Endodermal cell (in vitro differentiated cells): ENCODE measurements around the gene IGSF21. TPM values are rescaled to one million over a fixed set of nuclear protein-coding genes. Genes with fewer than 3 reads are reported as not detected.

Experiments
- DNase-seq: peaks from one replicate; pipeline ENCODE4 v3.0.0-alpha.2; 2017
- H3K27ac ChIP-seq: 2 replicates; pipeline ENCODE4 v1.5.1; 2013; ENCODE audit warnings: mild to moderate bottlenecking, low read depth, low read length, moderate library complexity
- H3K27me3 ChIP-seq: 2 replicates; pipeline ENCODE4 v1.6.1; 2013; ENCODE audit warnings: mild to moderate bottlenecking, low read length, moderate library complexity; ENCODE audit not compliant: insufficient read depth, control insufficient read depth, poor library complexity, severe bottlenecking
- H3K36me3 ChIP-seq: 2 replicates; pipeline ENCODE4 v1.7.0; 2013; ENCODE audit warnings: mild to moderate bottlenecking, low read length, moderate library complexity; ENCODE audit not compliant: control insufficient read depth, insufficient read depth
- H3K4me1 ChIP-seq: one replicate; pipeline ENCODE4 v1.7.0; 2013; ENCODE audit warnings: low read length; ENCODE audit not compliant: control insufficient read depth, insufficient read depth
- H3K4me3 ChIP-seq: 2 replicates; pipeline ENCODE4 v1.5.1; 2013; ENCODE audit warnings: mild to moderate bottlenecking, low read length, moderate library complexity
- H3K9ac ChIP-seq: 2 replicates; pipeline ENCODE4 v1.6.1; 2013; ENCODE audit warnings: mild to moderate bottlenecking, low read length, moderate library complexity; ENCODE audit not compliant: poor library complexity, severe bottlenecking; ENCODE audit errors: extremely low read depth
- H3K9me3 ChIP-seq: 2 replicates; pipeline ENCODE4 v1.6.1; 2013; ENCODE audit warnings: mild to moderate bottlenecking, low read length, moderate library complexity; ENCODE audit not compliant: control insufficient read depth
- H3K27ac Mint-ChIP-seq: 2 replicates; pipeline ENCODE4 v1.8.0; 2020; ENCODE audit warnings: mixed read lengths
- H3K27me3 Mint-ChIP-seq: 2 replicates; pipeline ENCODE4 v1.8.0; 2021; ENCODE audit warnings: mild to moderate bottlenecking, mixed read lengths; ENCODE audit not compliant: insufficient read depth
- H3K36me3 Mint-ChIP-seq: 2 replicates; pipeline ENCODE4 v1.8.0; 2020; ENCODE audit warnings: low read depth, mixed read lengths
- H3K4me1 Mint-ChIP-seq: 2 replicates; pipeline ENCODE4 v1.8.0; 2020; ENCODE audit warnings: mixed read lengths
- H3K4me3 Mint-ChIP-seq: 2 replicates; pipeline ENCODE4 v1.8.0; 2020; ENCODE audit warnings: mild to moderate bottlenecking, moderate library complexity, mixed read lengths
- H3K9me3 Mint-ChIP-seq: 2 replicates; pipeline ENCODE4 v1.8.0; 2020; ENCODE audit warnings: mild to moderate bottlenecking, mixed read lengths
- WGBS, 2 experiments: methylation state at CpG; one replicate each; pipeline versions ENCODE4 v1.1.5 to v1.1.7; 2013; ENCODE audit warnings: missing lambda C conversion rate in 2 of 2, mixed read lengths in 1 of 2; ENCODE audit not compliant: insufficient coverage in 1 of 2, insufficient read length in 1 of 2; 5-methylcytosine and 5-hydroxymethylcytosine counted together
- total RNA-seq, 2 donors: library from RNA; stranded (reverse); fragmentation: NEBNext Ultra II Directional in 1 of 2; extraction: Animal tissue kit (Norgen Biotek cat#: 25700) in 1 of 2; gene quantifications; 2 replicates in 1 of 2; 3 replicates in 1 of 2; pipeline ENCODE4 v1.2.1, GENCODE V29; 2021
- TF ChIP-seq, protein P1 (sequence below): fragments of 200-600 bp; sonication (generic); conservative IDR thresholded peaks from 2 replicates; pipeline ENCODE4 v1.5.0; 2021; ENCODE audit warnings: antibody characterized with exemption, mild to moderate bottlenecking

The IGSF21 gene
- total RNA-seq, 2 donors from 2014 or later: 1.3 to 1.7 TPM

DNA sequence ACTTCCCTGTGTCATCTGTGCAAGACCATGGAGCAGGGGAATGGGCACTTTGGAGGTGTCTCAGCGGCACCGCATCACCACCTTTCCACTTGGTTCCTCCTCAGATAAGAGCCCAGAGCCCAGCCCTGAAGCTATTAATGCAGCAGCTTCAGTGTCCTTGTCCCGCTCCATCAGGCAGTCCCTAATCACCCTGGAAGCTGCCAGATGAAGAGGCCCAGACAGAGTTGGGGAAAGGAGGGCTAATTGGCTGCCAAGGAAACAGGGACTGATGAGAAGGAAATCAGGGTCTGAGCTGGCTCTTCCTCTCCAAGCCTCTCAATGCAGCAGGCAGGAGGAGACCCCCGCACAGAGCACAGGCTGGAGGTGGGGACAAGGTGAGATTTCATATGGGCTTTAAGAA, 290.0 kb downstream of the IGSF21 start:
- H3K36me3 Mint-ChIP-seq: peaks cover 3% of the 10 kb centered on the region
- no peak overlapping the region for H3K4me3 ChIP-seq
- no peak overlapping the region for H3K27ac ChIP-seq
- no peaks in the 10 kb centered on the region for H3K9me3 ChIP-seq
- no peak for DNase-seq
- peaks cover 3% of the 10 kb centered on the region for H3K9me3 Mint-ChIP-seq
- H3K9ac ChIP-seq: no peak overlapping the region
- peaks cover 12% of the 10 kb centered on the region for H3K4me1 ChIP-seq
- peaks cover 29% of the 10 kb centered on the region for H3K27me3 Mint-ChIP-seq
- 93 to 100% methylated on average over 2 to 4 of the region's 4 CpGs for whole genome bisulfite sequencing, 2 experiments
- H3K27ac Mint-ChIP-seq: no peak overlapping the region
- H3K4me1 Mint-ChIP-seq: peaks cover 36% of the 10 kb centered on the region
- no peaks in the 10 kb centered on the region for H3K27me3 ChIP-seq
- no peak overlapping the region for H3K4me3 Mint-ChIP-seq
- TF ChIP-seq, protein P1, sequence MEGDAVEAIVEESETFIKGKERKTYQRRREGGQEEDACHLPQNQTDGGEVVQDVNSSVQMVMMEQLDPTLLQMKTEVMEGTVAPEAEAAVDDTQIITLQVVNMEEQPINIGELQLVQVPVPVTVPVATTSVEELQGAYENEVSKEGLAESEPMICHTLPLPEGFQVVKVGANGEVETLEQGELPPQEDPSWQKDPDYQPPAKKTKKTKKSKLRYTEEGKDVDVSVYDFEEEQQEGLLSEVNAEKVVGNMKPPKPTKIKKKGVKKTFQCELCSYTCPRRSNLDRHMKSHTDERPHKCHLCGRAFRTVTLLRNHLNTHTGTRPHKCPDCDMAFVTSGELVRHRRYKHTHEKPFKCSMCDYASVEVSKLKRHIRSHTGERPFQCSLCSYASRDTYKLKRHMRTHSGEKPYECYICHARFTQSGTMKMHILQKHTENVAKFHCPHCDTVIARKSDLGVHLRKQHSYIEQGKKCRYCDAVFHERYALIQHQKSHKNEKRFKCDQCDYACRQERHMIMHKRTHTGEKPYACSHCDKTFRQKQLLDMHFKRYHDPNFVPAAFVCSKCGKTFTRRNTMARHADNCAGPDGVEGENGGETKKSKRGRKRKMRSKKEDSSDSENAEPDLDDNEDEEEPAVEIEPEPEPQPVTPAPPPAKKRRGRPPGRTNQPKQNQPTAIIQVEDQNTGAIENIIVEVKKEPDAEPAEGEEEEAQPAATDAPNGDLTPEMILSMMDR: no peak
- no peaks in the 10 kb centered on the region for H3K36me3 ChIP-seq

DNA sequence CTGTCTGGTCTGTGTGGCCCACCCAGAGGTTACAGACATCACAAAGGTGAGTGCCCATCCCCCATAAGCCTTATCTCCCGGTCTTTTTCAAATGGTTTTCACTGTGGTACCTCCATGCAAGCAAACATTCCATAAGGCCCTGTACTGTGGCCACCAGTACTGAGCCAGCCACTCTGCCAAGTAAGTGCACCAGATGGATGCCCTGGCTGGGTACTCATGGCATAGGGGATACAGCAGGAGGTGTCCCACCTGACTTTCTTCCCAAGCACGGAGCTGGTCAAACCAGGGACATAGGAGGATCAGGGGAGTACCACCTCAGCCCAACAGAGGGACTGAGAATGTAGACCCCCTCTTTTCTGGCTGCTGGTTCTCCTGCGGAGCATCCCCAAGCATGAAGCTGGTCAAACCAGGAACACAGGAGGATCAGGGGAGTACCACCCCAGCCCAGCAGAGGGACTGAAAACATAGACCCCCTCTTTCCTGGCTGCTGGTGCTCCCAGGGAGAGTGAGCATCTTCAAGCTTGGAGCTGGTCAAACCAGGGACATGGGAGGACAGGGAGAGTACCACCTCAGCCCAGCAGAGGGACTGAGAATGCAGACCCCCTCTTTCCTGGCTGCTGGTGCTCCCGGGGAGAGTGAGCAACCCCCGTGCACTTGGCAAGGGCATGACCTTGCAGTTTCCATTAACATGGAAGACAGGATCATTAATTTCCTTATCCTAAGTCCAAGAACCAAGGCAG, 291.4 kb downstream of the IGSF21 start:
- Histone ChIP-seq H3K4me1 (peaks cover 12% of the 10 kb centered on the region), H3K9ac (no peak overlapping the region), H3K27ac (no peak overlapping the region), H3K9me3 (no peaks in the 10 kb centered on the region), H3K36me3 (no peaks in the 10 kb centered on the region), H3K27me3 (no peaks in the 10 kb centered on the region), H3K4me3 (no peak overlapping the region)
- Mint-ChIP-seq H3K27ac (no peak overlapping the region), H3K27me3 (peaks cover 29% of the 10 kb centered on the region), H3K4me1 (peaks cover 36% of the 10 kb centered on the region), H3K36me3 (peaks cover 3% of the 10 kb centered on the region), H3K9me3 (peaks cover 3% of the 10 kb centered on the region), H3K4me3 (no peak overlapping the region)
- peak; percentile 71 for DNase-seq
- 73 to 79% methylated on average over 4 to 5 of the region's 5 CpGs for WGBS, 2 experiments
- TF ChIP-seq, protein P1: peak; percentile 78

DNA sequence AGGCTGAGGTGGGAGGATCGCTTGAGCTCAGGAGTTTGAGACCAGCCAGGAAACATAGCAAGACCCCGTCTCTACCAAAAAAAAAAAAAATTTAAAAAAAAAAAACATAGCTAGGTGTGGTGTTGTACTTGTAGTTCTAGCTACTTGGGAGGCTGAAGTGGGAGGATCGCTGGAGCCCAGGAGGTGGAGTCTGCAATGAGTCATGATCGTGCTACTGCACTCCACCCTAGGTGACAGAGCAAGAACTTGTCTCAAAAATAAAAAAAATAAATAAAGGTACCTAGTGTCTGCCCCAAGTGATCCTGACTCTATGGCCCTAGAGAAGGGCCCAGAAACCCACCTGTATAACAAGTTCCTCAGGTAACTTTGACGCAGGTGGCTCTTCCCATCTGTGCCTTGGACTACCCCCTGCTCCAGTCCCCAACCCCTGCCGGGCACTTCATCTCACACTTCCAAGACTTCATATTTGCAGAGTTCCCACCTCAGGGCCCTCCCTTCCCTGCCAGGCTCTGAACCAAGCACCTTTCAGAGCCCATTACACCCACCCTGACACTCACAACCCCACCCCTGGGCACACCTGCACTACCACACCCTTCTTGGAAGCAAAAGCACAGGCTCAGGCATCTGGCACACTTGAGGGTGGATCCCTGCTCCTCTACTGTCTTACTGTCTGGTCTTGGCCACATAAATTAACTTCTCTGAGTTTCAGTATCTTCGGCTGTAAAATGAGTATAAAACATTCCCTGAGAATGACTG, 292.9 kb downstream of the IGSF21 start:
- Mint-ChIP-seq H3K9me3 (peaks cover 3% of the 10 kb centered on the region), H3K4me1 (peaks cover 36% of the 10 kb centered on the region), H3K4me3 (no peak overlapping the region), H3K36me3 (peaks cover 3% of the 10 kb centered on the region), H3K27me3 (peaks cover 21% of the 10 kb centered on the region), H3K27ac (no peak overlapping the region)
- Histone ChIP-seq H3K4me1 (peaks cover 12% of the 10 kb centered on the region), H3K36me3 (no peaks in the 10 kb centered on the region), H3K27me3 (no peaks in the 10 kb centered on the region), H3K9ac (no peak overlapping the region), H3K4me3 (no peak overlapping the region), H3K27ac (no peak overlapping the region), H3K9me3 (peaks cover 6% of the 10 kb centered on the region)
- DNase-seq: no peak
- TF ChIP-seq, protein P1: no peak
- 94 to 98% methylated on average over 5 to 6 of the region's 7 CpGs for WGBS, 2 experiments
